T-helper 2 cell (primary cell): ENCODE data around the gene RNFT1.
"Not testable (repeated sequence)": the region's sequence is repeated elsewhere in the genome, so short reads cannot be mapped to it uniquely, and the experiment has no call there.

Source experiments
- DNase-seq, 5 experiments: peaks; one replicate each; pipeline versions ENCODE4 v3.0.0 to v3.0.0-alpha.2; 2012 to 2022
- total RNA-seq, 2 donors: gene quantifications; one replicate each; lab custom pipeline; 2026; lab: John Stamatoyannopoulos, UW

RNFT1 gene, protein sequence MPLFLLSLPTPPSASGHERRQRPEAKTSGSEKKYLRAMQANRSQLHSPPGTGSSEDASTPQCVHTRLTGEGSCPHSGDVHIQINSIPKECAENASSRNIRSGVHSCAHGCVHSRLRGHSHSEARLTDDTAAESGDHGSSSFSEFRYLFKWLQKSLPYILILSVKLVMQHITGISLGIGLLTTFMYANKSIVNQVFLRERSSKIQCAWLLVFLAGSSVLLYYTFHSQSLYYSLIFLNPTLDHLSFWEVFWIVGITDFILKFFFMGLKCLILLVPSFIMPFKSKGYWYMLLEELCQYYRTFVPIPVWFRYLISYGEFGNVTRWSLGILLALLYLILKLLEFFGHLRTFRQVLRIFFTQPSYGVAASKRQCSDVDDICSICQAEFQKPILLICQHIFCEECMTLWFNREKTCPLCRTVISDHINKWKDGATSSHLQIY
- total RNA-seq: 11.2 to 11.9 reads per million in 2 donors

DNA sequence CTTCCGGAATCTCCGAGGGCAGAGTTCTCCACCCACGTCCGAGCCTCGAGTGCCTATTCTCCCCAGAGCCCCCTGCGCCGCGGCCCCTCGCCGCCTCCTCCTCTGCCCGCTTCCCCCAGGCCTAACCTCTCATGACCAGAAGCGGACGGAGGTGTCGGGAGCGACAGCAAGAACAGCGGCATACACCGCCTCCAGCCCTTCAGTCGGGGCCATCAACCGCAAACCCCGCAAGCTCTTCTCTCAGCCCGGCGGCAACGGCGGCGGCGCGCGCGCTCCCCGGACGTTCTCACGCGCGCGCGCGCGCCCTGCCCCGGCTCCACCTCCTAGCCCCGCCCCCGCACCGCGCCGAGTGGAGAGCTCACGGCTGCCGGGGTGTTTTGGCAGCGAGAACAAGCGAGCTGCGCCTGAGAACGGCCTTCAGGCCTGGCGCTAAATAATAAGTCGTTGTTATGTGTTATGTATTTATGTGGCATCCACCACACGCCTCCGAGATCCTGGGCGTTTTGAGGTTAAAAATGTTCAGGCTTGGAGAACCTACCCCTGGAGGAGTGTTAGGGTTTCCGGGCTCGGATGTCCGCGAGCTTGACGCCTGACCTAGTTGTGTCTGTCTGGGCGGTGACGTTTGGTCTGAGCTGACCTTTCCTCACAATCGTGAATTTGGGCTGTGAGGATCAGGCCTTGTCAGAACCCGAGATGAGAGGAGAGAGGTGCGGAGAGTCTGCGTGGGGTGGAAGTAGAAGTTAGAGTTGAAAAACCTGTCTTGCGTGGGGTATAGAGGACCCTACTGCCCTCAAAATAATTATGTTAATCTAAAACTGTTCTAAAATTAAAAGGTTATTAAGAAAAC is at the start of gene RNFT1:
RNFT1 (minus strand) TSS at position 259 of the 847 bp plus-strand sequence; CDS start at position 182, 77 bp downstream.
- DNase-seq: peak; percentile 75 to 92 (median 87)

DNA sequence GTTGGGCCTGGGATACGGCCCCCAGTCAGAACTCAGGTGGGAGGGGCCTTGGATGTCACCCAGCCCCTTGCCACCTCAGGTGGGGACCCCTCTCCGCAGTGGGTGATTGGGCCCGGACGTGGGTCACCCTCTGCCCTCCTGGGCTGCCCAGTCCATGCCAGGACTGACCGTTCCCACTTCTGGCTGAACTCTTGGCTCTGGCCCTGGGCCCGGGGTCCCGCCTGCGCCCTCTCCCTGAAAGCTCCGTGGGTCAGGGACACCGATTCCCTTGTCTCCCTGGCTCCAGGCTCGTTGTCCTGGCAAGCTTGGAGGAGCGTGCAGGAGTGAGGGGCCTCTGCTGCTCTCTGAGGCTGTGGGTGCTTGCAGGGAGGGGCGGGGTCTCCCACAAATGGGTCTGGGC is 44.8 kb upstream of the RNFT1 start:
- not testable (repeated sequence) for DNase-seq

GRCh38 chr17:60008377-60008776 is 43.8 kb upstream of the RNFT1 start:
- DNase-seq: not testable (repeated sequence)

GRCh38 chr17:60006160-60006559 is 41.6 kb upstream of the RNFT1 start:
- DNase-seq: no peak

DNA sequence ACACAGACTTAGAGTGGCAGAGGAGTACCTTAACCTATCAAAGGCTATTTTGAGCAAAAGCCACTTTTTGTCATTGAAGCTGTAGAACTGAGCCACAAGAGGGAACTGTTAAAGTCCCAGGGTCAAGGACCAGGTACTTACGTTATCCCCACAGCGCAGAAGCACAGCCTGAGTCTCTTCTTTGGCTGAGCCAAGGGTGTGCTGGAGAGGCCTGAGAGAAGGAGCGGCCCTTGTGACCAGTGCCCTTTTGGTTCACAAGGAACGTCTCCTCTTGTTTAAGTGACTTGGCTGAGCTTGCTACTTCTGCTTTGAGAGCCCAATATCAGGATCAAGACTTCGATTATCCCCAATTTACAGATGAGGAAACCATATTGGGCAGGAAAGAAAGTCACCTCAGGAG is 40.0 kb upstream of the RNFT1 start:
- not testable (repeated sequence) for DNase-seq

GRCh38 chr17:60002405-60002804 is 37.9 kb upstream of the RNFT1 start:
- not testable (repeated sequence) for DNase-seq

GRCh38 chr17:59996608-59997007 is 32.1 kb upstream of the RNFT1 start:
- DNase-seq: not testable (repeated sequence)

- DNase-seq: not testable (repeated sequence)
These were observed 10.6 kb upstream of the RNFT1 start for GRCh38 chr17:59975166-59975565.

DNA sequence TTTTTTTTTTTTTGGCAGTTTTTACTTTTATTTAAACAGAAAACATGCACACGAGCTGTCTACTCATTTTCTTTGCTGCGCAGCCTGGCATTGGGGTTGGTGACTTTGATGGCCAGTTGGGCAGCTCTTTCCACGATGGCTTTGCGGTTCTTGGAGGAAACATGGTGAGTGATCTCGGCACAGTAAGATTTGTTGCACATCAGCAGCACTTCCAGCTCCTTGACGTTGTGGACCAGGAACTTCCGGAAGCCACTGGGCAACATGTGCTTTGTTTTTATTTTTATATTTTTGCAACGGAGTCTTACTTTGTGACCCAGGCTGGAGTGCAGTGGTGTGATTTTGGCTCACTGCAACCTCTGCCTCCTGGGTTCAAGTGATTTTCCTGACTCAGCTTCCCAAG is 8.9 kb upstream of the RNFT1 start:
- not testable (repeated sequence) for DNase-seq

DNA sequence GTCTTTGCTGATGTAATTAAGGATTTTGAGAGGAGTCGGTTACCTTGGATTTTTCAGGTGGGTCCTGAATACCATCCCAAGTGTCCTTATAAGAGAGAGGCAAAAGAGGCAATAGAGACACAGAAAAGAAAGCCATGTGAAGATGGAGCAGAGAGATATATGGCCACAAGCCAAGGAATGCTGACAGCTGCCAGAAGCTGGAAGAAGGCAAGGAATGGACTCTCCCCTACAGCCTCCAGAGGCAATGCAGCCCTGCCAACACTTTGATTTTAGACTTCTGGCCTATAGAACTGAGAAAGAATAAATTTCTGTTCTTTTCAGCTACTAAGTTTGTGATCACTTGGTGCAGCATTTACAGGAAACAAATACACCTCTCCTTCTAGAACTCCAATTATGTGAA is 8.2 kb upstream of the RNFT1 start:
- no peak for DNase-seq

DNA sequence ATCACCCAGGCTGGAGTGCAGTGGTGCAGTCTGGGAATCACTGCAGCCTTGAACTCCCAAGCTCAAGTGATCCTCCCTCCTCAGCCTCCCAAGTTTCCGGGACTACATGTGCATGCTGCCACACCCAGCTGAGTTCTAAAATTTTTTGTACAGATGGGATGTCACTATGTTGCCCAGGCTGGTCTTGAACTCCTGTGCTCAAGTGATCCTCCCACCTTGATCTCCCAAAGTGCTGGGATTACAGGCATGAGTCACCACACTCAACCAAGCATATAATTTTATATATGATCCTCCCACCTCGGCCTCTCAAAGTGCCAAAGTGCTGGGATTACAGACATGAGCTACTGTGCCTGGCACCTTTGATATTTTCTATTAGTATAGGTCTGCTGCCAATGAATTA is 7.2 kb upstream of the RNFT1 start:
- not testable (repeated sequence) for DNase-seq

DNA sequence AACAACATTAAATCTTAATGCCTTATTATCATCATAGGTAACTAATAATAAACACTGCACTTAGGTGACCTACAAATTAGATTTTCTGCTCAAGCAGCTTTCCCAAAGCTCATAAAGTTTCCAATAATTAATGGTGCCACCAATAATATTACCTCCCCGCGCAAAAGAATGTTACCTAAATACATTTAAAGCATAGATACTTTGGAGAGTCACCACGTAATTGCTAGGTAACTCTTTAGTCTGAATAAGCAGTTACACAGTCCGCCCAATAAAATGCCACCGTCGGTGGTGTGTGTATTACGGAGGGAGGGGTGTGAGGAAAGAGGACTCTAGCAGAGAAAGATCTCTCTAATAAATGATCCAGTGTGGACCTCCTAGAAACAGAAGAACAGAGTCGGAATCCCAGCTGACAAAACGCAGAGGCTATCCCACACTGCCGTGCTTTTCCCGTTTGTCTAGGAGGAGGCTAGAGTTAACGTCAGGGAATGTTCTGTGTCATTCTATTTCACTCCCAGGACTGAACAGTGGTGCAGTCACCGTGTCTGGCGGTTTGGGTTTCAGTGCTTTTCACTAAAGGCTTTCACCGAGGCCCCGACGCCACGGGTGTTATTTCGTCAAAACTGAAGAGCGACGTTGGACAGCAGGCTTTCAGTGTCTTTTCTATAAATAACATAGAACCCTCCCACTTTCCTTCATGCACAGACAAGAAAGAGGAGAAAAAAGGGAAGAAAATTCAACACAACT is 630 bp downstream of the RNFT1 start:
- peak in 4 of 5 experiments; percentile 7 to 65 (median 34) for DNase-seq

GRCh38 chr17:59962739-59963318 is 1.7 kb downstream of the RNFT1 start:
- no peak for DNase-seq

- DNase-seq: not testable (repeated sequence)
These were observed 5.0 kb downstream of the RNFT1 start for GRCh38 chr17:59959574-59959973.

- DNase-seq: no peak
These were observed 9.7 kb downstream of the RNFT1 start for GRCh38 chr17:59954856-59955255.

DNA sequence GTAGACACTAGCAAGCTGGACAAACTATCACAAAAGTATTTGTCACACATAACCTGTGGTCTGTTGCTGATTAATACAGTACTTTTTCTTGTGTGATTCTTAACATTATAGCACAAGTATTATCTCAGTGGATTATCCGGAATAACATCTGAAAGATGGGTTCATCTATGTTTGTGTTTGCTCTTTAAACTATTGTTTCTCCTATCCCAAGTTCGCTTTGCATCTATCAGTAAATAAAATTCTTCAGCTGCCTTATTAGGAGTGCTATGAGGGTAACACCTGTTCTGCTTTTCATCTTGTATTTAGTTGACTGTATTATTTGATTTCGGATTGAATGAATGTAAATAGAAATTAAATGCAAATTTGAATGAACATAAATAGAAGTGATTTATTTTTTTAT is 14.5 kb downstream of the RNFT1 start:
- no peak for DNase-seq

DNA sequence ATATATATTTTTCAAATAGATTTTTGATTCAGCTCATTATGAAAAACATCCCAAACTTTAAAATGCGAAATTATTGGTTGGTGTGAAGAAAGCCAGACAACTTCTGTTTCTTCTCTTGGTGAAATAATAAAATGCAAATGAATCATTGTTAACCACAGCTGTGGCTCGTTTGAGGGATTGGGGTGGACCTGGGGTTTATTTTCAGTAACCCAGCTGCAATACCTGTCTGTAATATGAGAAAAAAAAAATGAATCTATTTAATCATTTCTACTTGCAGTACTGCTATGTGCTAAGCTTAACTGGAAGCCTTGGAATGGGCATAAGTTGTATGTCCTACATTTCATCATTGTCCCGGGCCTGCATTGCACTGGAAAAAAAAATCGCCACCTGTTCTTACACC is 17.2 kb downstream of the RNFT1 start:
- DNase-seq: peak in 1 of 5 experiments; percentile 17

GRCh38 chr17:59946433-59946832 is 18.1 kb downstream of the RNFT1 start:
- not testable (repeated sequence) for DNase-seq

DNA sequence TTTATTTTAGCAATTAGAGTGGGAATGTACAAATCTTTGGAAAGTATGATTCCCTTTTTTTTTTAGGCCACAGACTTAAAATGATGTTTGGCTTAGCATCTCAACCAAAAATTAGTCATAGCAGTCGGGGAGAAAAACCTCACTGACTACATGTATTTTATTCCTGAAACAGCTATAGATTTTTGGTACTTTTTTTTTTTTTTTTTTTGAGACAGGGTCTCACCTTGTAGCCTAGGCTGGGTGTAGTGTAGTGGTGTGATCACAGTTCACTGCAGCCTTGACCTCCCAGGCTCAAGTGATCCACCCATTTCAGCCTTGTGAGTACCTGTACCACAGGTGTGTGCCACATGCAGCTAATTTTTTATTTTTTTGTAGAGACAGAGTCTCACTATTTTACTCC is 23.4 kb downstream of the RNFT1 start:
- DNase-seq: peak in 1 of 5 experiments; percentile 7

GRCh38 chr17:59940697-59941096 is 23.8 kb downstream of the RNFT1 start:
- DNase-seq: peak in 1 of 5 experiments; percentile 33

DNA sequence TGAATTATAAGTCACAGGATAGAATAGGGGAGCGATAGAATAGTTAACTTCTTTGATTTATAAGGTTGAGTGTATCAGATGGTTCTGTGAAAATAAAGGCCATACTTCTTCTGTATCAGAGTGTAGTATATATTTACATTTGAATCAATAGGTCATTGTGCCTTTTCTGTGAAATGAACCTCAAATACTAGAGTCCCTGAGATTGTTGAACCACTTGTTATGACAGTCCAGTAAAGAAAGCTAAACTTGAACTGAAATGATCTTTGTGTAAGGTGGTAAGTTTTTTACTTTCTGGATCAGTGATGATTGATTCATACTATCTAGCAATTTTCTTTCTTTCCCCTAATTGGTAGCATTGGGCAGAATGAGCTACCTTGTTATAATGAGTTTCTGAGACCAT is 31.2 kb downstream of the RNFT1 start:
- DNase-seq: not testable (repeated sequence)

- not testable (repeated sequence) for DNase-seq
These were observed 33.8 kb downstream of the RNFT1 start for GRCh38 chr17:59930768-59931167.
